GM18498 (cell line): ENCODE measurements around the gene KCNH2.

Experiments used
- ATAC-seq: cut with Tn5 transposase; IDR thresholded peaks from one replicate; pipeline ENCODE4 v1.9.1; 2021; ENCODE audit warnings: mild to moderate bottlenecking, moderate library complexity; ENCODE audit not compliant: unreplicated experiment

KCNH2 gene

GRCh38 chr7:150939052-150939451 is 39.1 kb downstream of the KCNH2 start:
- ATAC-seq = no peak

GRCh38 chr7:150938566-150938965 is 39.6 kb downstream of the KCNH2 start:
- ATAC-seq = no peak

GRCh38 chr7:150937848-150938561 is 40.1 kb downstream of the KCNH2 start:
- ATAC-seq = no peak

GRCh38 chr7:150936018-150936417 is 42.1 kb downstream of the KCNH2 start:
- ATAC-seq = no peak

- no peak for ATAC-seq
Measured at GRCh38 chr7:150935149-150935548, 43.0 kb downstream of the KCNH2 start.

GRCh38 chr7:150934045-150934766 is 43.9 kb downstream of the KCNH2 start:
- ATAC-seq = no peak

- no peak for ATAC-seq
Measured at GRCh38 chr7:150931199-150931869, 46.8 kb downstream of the KCNH2 start.

GRCh38 chr7:150928541-150928940 is 49.6 kb downstream of the KCNH2 start:
- ATAC-seq = no peak

GRCh38 chr7:150927956-150928344 is 50.2 kb downstream of the KCNH2 start:
- ATAC-seq = no peak

GRCh38 chr7:150927157-150927955 is 50.8 kb downstream of the KCNH2 start:
- ATAC-seq = no peak

- no peak for ATAC-seq
Measured at GRCh38 chr7:150926066-150926465, 52.1 kb downstream of the KCNH2 start.

GRCh38 chr7:150924369-150924781 is 53.7 kb downstream of the KCNH2 start:
- no peak for ATAC-seq

- no peak for ATAC-seq
Measured at GRCh38 chr7:150923802-150924201, 54.3 kb downstream of the KCNH2 start.

GRCh38 chr7:150923196-150923595 is 54.9 kb downstream of the KCNH2 start:
- no peak for ATAC-seq

- ATAC-seq = no peak
Measured at GRCh38 chr7:150919160-150919559, 59.0 kb downstream of the KCNH2 start.

GRCh38 chr7:150918378-150918777 is 59.7 kb downstream of the KCNH2 start:
- no peak for ATAC-seq

GRCh38 chr7:150917969-150918368 is 60.2 kb downstream of the KCNH2 start:
- no peak for ATAC-seq

- no peak for ATAC-seq
Measured at GRCh38 chr7:150916670-150917069, 61.5 kb downstream of the KCNH2 start.

- no peak for ATAC-seq
Measured at GRCh38 chr7:150914966-150915365, 63.2 kb downstream of the KCNH2 start.

GRCh38 chr7:150914196-150914595 is 63.9 kb downstream of the KCNH2 start:
- ATAC-seq = no peak

- ATAC-seq = no peak
Measured at GRCh38 chr7:150912427-150912826, 65.7 kb downstream of the KCNH2 start.
